Esophagus squamous epithelium (tissue), 4 donors: ENCODE measurements around the gene OR1L8.

Experiments used
- CTCF ChIP-seq, 6 experiments: fragments of 450-650 bp in 4 of 6; fragments of 200-600 bp in 2 of 6; sonication (generic) in 2 of 6; IDR thresholded peaks; one replicate each; pipeline ENCODE4 v1.5.1; 2016 to 2019; ENCODE audit warnings: antibody characterized with exemption in 6 of 6, mild to moderate bottlenecking in 4 of 6, moderate library complexity in 4 of 6
- POLR2A ChIP-seq, 4 donors: fragments of 450-650 bp; IDR thresholded peaks; one replicate each; pipeline ENCODE4 v1.6.1; 2017; ENCODE audit warnings: antibody characterized with exemption in 4 of 4, mild to moderate bottlenecking in 4 of 4, moderate library complexity in 3 of 4

GRCh38 chr9:122572456-122572855 lies 10.7 kb downstream of the OR1L8 start:
- TF ChIP-seq CTCF (IDR thresholded peaks at IDR 0.05) (no peak), POLR2A (IDR thresholded peaks at IDR 0.05) (no peak)
